ENCODE results near the gene MRM3. TPM values are rescaled to one million over a fixed set of nuclear protein-coding genes. Genes with fewer than 3 reads are reported as not detected.

The MRM3 gene
- total RNA-seq, 1 donor from 2014 or later: 15.9 TPM

DNA sequence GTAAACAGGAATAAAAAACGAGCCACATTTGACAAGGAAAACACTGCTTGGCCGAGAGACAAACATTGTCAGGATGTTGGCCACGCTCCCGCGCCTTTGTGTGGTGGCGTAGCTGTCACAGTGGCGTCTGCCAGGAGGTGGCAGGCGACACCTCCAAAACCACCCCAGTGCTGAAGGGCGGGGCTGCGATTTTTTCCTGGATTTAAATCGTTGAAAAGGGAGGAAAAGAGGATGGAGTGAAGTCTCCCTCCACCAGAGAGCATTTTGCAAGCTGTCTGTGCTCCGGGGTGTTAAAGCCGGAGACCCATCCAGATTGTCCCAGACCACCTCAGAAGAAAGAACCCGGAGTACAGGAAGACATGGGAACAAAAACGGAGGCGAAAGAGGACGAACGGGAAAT is 12.7 kb downstream of the MRM3 start:
- H3K27ac Mint-ChIP-seq (ENCODE audit: unreplicated experiment): peak overlapping the region; percentile 89
- peak overlapping the region; percentile 1 for H3K4me3 Mint-ChIP-seq (ENCODE audit: unreplicated experiment)
- H3K27me3 Mint-ChIP-seq (ENCODE audit: unreplicated experiment): peaks cover 9% of the 10 kb centered on the region
- H3K9me3 Mint-ChIP-seq (ENCODE audit: unreplicated experiment): no peaks in the 10 kb centered on the region
- DNase-seq (ENCODE audit: low spot score): peak; percentile 74
- TF ChIP-seq, protein P1, sequence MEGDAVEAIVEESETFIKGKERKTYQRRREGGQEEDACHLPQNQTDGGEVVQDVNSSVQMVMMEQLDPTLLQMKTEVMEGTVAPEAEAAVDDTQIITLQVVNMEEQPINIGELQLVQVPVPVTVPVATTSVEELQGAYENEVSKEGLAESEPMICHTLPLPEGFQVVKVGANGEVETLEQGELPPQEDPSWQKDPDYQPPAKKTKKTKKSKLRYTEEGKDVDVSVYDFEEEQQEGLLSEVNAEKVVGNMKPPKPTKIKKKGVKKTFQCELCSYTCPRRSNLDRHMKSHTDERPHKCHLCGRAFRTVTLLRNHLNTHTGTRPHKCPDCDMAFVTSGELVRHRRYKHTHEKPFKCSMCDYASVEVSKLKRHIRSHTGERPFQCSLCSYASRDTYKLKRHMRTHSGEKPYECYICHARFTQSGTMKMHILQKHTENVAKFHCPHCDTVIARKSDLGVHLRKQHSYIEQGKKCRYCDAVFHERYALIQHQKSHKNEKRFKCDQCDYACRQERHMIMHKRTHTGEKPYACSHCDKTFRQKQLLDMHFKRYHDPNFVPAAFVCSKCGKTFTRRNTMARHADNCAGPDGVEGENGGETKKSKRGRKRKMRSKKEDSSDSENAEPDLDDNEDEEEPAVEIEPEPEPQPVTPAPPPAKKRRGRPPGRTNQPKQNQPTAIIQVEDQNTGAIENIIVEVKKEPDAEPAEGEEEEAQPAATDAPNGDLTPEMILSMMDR (IDR thresholded peaks at IDR 0.05; ENCODE audit: unreplicated experiment): peak; percentile 73
- peaks cover 25% of the 10 kb centered on the region for H3K36me3 Mint-ChIP-seq (ENCODE audit: low read depth, unreplicated experiment)
- peaks cover 25% of the 10 kb centered on the region for H3K4me1 Mint-ChIP-seq (ENCODE audit: unreplicated experiment)

DNA sequence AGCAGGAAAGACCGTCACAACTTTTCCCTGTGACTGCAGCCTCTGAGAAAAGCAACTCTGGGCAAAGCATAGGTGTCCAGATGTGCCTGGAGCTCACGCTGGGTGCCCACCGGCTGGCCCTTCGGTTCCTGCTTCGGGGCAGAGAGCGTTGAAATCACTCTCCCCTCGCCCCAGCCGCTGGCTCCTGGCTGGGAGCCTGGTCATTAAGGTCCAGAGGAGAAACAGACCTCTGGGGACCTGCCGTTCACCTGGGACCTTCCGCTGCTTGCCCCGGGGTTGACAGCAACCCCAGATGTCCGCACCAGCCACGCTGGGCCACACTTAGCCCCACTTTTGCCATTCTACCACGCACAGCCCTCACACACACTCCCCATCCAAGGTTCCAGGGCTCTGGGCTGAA is 13.1 kb downstream of the MRM3 start:
- Mint-ChIP-seq H3K27me3 (ENCODE audit: unreplicated experiment) (peaks cover 9% of the 10 kb centered on the region), H3K4me1 (ENCODE audit: unreplicated experiment) (peaks cover 27% of the 10 kb centered on the region), H3K4me3 (ENCODE audit: unreplicated experiment) (no peak overlapping the region), H3K36me3 (ENCODE audit: low read depth, unreplicated experiment) (peaks cover 25% of the 10 kb centered on the region), H3K27ac (ENCODE audit: unreplicated experiment) (peak overlapping the region; percentile 89), H3K9me3 (ENCODE audit: unreplicated experiment) (no peaks in the 10 kb centered on the region)
- TF ChIP-seq, protein P1 (IDR thresholded peaks at IDR 0.05; ENCODE audit: unreplicated experiment): no peak
- no peak for DNase-seq (ENCODE audit: low spot score)

- TF ChIP-seq, protein P1 (IDR thresholded peaks at IDR 0.05; ENCODE audit: unreplicated experiment): no peak
These were observed 13.6 kb downstream of the MRM3 start for GRCh38 chr17:795721-796120.

DNA sequence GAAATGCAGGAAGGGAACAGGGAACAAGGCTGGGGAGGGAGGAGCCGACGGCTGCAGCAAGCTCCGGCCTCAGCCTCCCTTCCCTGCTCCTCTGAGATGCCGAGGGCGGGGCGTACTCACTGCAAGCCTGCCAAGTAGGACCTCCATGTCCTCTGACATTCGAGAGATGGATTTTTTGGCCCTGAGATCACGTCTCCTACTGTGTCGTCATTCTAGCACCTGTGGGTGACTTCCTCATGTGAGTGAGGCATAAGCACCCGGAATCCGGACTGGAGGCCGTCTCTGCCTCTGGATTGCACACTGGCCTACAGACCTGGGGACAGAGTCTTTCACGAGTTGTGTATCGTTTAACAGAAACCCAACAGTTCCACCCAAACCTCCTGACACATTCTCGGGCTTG is 14.5 kb downstream of the MRM3 start:
- TF ChIP-seq, protein P1 (IDR thresholded peaks at IDR 0.05; ENCODE audit: unreplicated experiment): no peak
- Mint-ChIP-seq H3K4me3 (ENCODE audit: unreplicated experiment) (no peak overlapping the region), H3K9me3 (ENCODE audit: unreplicated experiment) (no peaks in the 10 kb centered on the region), H3K36me3 (ENCODE audit: low read depth, unreplicated experiment) (peaks cover 17% of the 10 kb centered on the region), H3K27ac (ENCODE audit: unreplicated experiment) (no peak overlapping the region), H3K4me1 (ENCODE audit: unreplicated experiment) (peaks cover 25% of the 10 kb centered on the region), H3K27me3 (ENCODE audit: unreplicated experiment) (peaks cover 5% of the 10 kb centered on the region)
- no peak for DNase-seq (ENCODE audit: low spot score)

More at GRCh38 chr17:795721-796120, 13.6 kb downstream of the MRM3 start:
- peaks cover 9% of the 10 kb centered on the region for H3K27me3 Mint-ChIP-seq (ENCODE audit: unreplicated experiment)
- no peaks in the 10 kb centered on the region for H3K9me3 Mint-ChIP-seq (ENCODE audit: unreplicated experiment)
- H3K36me3 Mint-ChIP-seq (ENCODE audit: low read depth, unreplicated experiment): peaks cover 25% of the 10 kb centered on the region
- no peak for DNase-seq (ENCODE audit: low spot score)
- peak overlapping the region; percentile 89 for H3K27ac Mint-ChIP-seq (ENCODE audit: unreplicated experiment)
- peaks cover 27% of the 10 kb centered on the region for H3K4me1 Mint-ChIP-seq (ENCODE audit: unreplicated experiment)
- H3K4me3 Mint-ChIP-seq (ENCODE audit: unreplicated experiment): no peak overlapping the region

- peaks cover 22% of the 10 kb centered on the region for H3K4me1 Mint-ChIP-seq (ENCODE audit: unreplicated experiment)
- H3K9me3 Mint-ChIP-seq (ENCODE audit: unreplicated experiment): no peaks in the 10 kb centered on the region
- DNase-seq (ENCODE audit: low spot score): no peak
- no peak overlapping the region for H3K4me3 Mint-ChIP-seq (ENCODE audit: unreplicated experiment)
- no peak overlapping the region for H3K27ac Mint-ChIP-seq (ENCODE audit: unreplicated experiment)
- H3K36me3 Mint-ChIP-seq (ENCODE audit: low read depth, unreplicated experiment): peaks cover 19% of the 10 kb centered on the region
- H3K27me3 Mint-ChIP-seq (ENCODE audit: unreplicated experiment): peaks cover 3% of the 10 kb centered on the region
- TF ChIP-seq, protein P1 (IDR thresholded peaks at IDR 0.05; ENCODE audit: unreplicated experiment): no peak
These were observed 15.2 kb downstream of the MRM3 start for GRCh38 chr17:797236-797840.
